ENCODE results near the gene PKMYT1.

- TF ChIP-seq CTCF (IDR thresholded peaks at IDR 0.05) (no peak), POLR2A (IDR thresholded peaks at IDR 0.05) (no peak)
Observed at GRCh38 chr16:3007059-3007956, 27.1 kb upstream of the PKMYT1 start.

All from testis (tissue), 2 donors.